Stimulated activated CD4-positive, alpha-beta T cell treated with anti-CD3 and anti-CD28 coated beads, Interleukin-15, amount 100 ng/mL, for 24 hours (primary cell): ENCODE data around the gene UMOD.

Experiments used
- DNase-seq: peaks from one replicate; pipeline ENCODE4 v3.0.0-alpha.2; 2020

Gene UMOD

GRCh38 chr16:20291208-20292206, 61.0 kb downstream of the UMOD start:
- no peak for DNase-seq

GRCh38 chr16:20289571-20289970, 62.9 kb downstream of the UMOD start:
- no peak for DNase-seq

GRCh38 chr16:20285993-20286499, 66.5 kb downstream of the UMOD start:
- no peak for DNase-seq
